GM19372 (cell line): ENCODE data around the gene TMEM154.
A peak's percentile ranks its signal among the peaks of the same experiment; 100 is the strongest.
"Not testable (repeated sequence)": the region's sequence is repeated elsewhere in the genome, so short reads cannot be mapped to it uniquely, and the experiment has no call there.

Source experiments
- ATAC-seq: cut with Tn5 transposase; IDR thresholded peaks from one replicate; pipeline ENCODE4 v1.9.1; 2021; ENCODE audit warnings: mild to moderate bottlenecking, low read depth, moderate library complexity; ENCODE audit not compliant: unreplicated experiment

Gene TMEM154

DNA sequence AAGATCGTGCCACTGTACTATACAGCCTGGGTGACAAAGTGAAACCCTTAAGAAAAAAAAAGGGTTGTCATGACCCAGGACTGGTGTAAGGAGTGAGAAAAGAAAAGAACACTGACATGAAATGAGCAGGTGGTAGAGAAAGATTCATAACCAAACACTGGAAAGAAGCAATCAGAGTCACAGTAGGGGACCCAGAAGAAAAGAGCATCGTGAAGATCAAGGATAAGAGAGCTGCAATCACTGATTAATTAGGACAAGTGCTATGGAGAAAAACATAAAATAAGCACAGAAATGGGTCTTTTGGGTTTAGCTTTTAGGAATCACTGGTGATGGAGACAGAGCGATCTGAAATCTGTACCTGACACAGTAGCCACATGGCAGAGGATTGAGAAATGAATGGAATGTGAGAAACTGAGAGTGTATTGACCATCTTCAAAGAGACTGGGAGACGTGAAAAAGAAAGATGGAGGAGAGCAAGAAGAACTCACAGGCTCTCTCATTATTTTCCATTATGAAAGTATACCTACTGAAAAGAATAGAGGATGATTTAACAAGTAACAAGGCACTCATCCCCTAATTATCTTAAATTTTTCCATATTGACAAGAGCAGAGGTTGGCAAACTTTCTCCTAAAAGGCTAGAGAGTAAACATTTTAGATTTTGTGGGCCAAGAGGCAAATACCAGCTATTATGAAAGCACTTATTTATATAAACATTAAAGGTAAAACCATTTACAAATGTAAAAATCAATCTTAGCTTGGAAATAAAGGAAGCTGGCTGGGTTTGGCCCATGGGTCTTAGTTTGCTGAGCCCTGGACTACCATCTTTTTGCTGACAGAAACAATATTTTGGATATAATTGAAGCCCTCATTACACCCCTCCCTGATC lies 7.3 kb downstream of the TMEM154 start:
- no peak for ATAC-seq

DNA sequence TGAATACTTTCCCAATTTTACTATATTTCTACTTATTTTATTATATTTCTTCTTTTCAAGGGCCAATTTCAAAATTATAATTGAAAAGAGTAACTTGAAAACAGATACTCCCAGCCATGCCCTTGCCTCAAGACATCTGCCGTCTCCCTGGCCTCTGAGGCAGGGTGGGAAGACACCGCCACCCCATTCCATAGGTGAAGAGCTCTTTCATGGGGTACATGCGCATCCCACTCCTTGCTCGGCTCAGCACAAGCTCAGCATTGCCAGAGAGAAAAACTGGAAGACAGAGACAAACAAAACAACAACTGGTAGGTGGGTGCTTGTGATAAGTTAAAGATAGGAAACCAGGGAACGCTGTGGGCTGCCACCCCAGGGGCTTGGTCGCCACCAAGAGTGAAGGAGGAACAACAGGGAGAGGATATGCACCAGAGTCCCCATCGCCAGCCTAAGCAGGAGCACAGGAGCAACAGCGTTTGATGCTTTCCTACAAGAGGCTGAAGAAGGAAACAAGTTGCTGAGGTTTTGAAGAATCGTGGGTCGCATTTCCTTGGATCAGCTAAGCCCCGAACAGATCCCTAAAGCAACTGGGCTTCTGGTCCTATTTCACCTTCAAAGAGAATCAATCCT lies 11.3 kb downstream of the TMEM154 start:
- ATAC-seq = no peak

DNA sequence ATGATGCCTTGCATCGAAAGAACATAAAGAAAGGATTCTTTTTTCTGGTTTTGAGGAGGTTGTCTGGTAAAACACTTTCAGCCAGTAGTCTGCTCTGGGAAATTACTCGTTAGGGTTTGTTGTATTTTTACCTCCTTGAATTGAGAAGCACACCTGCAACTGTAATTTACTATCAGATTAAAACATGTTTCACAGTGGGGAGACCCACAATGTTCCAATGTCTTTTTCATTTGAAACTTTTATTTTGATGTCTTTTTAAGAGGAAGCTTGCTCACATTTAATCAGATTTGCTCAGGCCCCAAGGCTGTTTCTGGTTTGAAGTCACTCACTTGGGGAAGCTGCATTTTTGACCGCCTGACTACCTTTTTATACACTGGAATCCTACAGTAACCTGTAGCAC lies 12.0 kb downstream of the TMEM154 start:
- ATAC-seq = no peak

DNA sequence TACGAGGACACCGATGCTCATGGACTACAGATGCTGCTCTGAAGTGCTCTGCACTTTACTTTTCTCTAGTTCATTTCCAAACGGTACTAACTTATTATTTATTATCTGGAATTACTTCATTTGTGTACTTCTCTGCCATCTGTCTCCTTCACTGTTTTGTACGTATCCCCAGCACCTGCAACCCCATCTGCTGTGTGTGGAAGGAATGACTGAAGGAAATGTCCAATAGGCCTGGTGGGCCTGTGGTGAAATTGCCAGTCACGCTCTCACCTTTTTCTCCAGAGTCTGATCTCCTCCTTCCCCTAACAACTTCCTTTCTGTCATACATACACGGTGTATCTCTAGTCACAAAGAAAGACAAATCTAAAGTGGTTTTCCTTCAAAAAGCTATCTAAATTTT lies 12.9 kb downstream of the TMEM154 start:
- ATAC-seq = no peak

DNA sequence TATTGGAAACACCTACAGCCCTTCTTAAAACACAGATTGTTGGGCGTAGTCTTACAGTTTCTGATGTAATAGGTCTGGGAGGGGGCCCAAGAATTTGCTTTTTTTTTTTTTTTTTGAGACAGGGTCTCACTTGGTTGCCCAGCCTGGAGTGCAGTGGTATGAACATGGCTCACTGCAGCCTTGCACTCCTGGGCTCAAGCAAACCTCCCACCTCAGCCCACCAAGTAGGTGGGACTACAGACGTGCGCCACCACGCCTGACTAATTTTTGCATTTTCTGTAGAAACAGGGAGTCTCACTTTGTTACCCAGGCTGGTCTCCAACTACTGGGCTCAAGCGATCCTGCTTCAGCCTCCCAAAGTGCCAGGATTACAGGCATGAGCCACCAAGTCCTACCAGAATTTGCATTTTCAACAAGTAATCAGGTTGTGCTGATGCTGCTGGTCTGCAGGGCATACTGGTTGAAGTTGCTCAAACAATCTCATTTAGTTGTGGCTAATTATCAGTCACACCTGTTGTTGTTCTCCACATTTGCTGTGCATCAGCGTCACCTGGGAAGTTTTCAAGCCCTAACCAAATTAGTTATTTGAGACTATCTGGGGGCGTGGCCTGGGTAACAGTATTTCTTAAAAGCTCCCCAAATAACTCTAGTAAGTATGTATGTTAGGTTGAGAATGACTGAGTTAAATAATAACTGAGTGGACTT lies 14.0 kb downstream of the TMEM154 start:
- no peak for ATAC-seq

DNA sequence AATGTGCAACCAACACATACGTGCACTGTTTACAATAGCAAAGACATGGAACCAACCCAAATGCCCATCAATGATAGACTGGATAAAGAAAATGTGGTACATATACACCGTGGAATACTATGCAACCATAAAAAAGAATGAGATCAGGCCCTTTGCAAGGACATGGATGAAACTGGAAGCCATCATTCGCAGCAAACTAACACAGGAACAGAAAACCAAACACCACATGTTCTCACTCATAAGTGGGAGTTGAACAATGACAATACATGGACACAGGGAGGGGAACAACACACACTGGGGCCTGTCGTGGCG lies 15.8 kb downstream of the TMEM154 start:
- ATAC-seq = not testable (repeated sequence)

DNA sequence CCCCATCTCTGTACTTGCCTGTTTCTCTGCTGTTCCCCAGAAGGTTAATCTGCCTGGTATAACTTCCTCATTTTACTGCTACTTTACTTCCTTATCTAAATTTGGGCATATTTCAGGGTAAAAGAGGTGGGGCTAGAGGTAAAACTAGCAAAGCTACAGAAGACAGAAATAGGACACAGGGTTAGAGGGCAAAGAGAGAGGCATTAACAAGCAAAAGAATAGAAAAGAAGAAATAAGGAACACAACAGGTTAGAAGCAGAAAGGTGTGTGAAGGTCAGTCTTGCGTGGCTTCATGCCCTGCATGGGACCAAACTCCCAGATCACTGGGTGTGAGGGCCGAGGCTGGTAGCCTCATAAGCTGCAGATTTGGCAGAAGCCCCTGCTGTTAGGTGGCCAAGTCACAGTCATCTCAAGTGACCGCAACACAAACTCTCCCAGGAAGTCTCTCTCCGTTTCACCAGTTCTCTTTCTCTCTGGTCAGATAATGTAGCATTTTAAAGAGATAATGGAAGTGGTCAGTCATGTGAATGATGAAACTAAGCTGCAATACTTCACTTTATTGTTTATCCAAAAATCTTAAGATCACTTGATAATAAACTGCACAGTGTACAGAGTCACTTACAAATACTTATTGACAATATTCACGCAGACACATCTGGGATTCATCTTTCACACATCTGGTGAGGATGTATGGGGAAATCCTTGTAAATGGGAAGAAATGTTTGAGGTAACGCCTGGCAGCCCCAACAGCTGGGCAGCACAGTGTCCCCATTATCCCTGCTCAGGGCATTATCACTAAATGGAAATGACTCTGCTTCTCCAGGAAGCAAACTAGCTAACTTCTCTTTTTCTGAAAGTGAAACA lies 16.4 kb downstream of the TMEM154 start:
- peak; percentile 52 for ATAC-seq

DNA sequence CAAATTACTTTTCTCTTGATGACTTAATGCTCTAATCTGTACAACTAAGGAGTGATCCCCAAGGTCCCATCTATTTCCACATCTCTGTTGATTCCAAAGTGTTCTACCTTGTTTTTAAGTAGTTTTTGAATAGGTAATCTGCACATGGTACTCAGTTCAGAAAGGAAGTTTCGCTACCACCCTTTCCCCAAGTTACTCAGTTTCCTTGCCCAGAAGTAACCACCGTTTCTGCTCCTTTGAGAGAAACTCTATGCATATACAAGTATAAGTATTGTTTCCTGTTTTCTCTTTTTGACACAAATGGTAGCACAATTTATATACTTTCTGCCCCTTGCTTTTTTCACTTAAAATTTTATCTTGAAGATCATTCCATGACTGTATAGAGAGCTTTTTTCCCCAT lies 18.1 kb downstream of the TMEM154 start:
- ATAC-seq = no peak

DNA sequence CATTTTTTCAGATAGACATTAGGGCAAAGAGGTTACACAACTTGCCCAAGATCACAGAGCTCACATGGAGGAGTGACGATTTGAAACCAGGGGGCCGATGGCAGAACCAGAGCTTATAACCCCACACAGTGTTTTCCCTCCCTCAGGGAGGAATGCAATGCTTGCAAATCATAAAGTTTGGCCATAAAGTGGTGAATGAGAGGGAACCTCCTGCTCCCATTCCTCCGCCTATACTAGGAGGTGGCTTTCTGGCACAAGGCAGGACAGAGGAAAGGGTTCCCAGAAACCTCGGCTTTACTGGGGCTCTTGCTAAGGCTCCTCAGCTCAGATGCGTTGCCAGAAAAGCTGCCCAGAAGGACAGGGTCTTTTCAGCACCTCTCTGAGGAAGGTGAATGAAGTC lies 19.3 kb downstream of the TMEM154 start:
- no peak for ATAC-seq

DNA sequence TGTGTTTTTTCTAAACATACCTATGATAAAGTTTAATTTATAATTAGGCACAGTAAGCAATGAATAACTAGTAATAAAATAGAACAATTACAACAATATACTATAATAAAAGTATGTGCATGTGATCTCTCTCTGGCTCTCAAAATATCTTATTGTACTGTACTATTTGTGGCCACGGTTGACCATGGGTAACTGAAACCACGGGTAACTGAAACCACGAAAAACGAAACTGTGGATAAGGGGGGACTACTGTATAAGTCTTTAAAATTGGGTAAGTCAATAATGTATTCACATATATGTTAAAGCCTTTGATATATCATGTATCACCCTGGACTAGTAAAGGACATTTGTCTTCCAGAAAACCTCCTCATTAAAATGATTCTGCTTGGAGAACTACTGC lies 20.0 kb downstream of the TMEM154 start:
- no peak for ATAC-seq

DNA sequence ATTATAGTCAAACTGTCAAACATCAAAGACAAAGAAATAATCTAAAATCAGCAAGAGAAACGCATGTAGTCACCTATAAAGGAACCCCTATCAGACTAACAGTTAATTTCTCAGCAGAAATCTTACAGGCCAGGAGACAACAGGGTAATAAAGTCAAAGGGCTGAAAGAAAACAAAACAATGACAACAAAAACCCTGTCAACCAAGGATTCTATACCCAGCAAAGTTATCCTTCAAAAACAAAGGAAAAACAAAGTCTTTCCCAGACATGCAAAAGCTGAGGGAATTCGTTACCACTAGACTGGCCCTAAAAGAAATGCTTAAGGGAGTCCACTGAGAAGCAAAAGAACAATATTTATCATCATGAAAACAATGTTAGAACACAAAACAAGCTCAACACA lies 22.1 kb downstream of the TMEM154 start:
- no peak for ATAC-seq

DNA sequence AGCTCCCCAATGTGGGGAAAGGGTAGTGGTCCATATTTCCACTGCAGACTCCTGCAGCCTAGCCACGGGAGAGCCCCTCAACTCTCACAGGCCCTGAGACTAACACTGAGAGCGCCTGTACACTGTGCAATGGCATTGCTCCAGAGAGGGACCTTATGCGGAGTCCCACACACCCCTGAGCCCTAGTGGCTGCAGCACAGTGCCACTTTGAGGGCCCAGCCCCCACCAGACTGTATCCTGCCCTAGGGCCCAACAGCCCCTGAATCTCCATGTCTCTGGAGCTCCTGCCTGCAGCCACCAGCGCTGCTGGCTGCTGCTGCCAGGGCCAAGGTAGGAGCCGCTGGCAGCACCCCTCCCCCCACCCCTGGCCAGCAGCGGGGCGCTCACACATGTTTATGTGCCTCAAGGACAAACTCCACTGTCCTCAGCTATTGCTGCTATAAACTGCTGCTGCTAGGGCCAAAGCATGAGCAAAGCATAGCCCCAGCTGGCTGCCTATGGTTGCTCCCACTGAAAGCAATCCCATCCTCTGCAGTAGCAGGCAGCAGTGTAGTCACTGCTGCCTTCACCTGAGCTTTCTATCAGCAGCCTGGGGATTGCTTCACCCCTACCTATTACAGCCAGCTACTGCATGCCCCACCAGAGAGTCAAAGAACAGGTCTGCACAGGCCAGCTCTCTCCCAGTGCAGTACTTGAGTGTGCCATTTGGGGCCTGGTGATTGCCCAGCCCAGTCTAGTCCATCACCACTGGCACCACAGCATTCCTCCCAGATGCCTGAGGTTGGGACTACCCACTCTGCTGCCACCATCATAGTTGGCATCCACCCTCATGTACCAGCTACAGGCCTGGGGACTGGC lies 24.3 kb downstream of the TMEM154 start:
- no peak for ATAC-seq

DNA sequence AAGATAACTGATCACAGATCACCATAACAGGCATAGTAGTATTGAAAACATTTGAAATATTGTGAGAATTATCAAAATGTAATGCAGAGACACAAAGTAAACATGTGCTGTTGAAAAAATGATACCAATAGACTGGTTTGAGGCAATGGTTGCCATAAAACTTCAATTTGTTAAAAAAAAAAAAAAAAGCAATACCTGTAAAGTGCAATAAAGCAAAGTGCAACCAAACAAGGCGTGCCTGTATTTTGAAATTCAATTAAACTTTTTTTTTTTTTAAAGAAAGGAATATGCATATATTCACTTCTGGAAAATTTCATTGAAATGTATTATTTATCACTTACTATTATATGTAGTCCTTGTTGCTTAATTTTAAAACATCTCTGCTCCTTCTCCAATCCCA lies 27.7 kb downstream of the TMEM154 start:
- no peak for ATAC-seq

DNA sequence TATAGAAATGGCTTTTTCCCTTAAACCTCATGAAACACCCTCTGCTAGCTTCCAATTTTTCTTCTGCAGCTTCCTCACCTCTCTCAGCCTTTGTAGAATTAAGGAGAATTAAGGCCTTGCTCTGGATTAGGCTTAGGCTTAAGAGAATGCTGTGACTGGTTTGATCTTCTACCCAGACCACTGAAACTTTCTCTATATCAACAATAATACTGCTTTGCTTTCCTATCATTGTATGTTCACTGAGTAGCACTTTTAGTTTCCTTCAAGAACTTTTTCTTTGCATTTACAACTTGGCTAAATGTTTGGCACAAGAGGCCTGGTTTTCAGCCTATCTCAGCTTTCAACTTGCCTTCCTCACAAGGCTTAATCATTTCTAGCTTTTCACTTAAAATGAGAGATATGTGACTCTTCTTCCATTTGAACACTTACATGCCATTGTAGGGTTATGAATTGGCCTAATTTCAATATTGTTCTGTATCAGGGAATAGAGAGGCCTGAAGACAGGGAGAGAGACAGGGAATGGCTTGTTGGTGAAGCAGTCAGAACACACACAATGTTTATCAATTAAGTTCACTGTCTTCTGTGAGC lies 28.2 kb downstream of the TMEM154 start:
- no peak for ATAC-seq

DNA sequence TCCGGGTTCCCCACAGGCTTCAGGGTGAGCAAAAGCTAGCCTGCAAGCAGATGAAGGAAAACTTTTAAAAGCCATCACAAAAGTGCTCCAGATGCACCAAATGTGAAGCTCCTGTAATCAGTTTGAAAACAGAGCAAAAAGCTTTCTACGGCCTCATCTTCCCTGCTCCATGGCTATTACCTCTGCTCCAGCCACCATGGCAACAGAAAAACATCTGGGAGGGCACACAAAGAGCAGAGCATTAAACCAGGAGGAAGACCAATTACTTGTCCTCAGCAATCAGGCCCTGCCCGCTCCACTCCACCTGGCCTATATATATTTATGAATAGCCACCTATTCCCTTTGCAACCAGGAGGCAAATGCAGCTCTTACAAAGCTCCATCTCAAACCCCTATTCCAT lies 33.6 kb downstream of the TMEM154 start:
- ATAC-seq = no peak

DNA sequence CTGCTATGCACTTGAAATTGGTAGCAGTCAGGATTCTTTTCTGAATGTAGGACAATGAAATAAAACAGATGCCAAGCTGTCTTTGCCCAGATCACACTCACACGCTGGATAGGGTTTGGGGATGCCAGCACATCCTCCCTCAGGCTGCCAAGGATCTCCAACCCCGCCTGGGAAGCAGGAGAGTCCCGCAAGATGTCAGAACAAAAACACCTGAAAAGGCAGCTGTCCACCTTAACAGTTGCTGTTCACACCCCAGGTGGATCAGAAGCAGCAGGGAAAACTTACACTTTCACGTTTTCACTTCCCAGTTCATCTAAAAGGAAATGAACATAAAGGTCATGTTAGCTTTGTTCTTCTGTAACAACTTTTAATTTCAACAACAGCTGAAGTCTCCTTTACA lies 35.7 kb downstream of the TMEM154 start:
- no peak for ATAC-seq

DNA sequence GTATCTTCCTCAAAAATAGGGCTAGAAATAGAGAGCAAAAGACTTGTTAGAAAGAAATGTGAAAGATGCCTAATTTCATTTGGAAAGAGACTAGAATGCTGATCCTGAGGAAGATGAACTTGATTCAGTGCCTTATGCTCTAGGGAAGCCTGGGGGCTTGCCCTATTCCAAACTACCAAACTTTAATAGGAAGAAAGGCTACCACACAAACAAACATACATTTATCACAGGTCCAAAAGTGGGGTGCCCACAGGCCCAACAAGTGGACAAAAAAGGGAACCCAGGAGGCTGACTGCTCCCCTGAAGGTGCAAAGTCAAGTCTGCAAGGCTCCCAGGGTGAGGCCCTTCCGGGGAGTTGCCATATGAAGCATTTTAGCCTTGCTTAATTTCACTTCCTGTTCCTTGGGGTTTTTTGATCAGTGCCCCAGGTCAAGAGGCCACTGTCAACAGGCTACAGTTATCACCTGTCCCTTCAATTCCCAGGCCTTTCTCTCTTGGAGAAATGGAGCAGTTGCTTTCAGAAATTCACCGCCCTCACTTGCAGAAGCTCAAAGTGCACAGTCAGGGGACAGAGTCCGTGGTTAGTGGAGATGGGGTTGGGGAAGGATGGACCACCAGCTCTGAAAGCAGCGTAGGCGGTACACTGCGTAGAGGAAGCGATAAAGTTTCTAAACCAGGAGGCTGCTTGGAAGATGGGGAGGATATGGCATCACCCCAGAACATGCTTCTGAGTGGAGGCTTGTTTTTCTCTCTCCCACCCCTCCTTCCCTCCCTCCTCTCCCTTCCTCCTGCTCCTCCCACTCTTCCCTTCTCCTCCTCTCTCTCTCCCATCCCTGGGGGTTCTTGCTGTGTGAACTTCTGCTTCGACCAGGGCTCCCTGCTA lies 36.4 kb downstream of the TMEM154 start:
- peak; percentile 82 for ATAC-seq

DNA sequence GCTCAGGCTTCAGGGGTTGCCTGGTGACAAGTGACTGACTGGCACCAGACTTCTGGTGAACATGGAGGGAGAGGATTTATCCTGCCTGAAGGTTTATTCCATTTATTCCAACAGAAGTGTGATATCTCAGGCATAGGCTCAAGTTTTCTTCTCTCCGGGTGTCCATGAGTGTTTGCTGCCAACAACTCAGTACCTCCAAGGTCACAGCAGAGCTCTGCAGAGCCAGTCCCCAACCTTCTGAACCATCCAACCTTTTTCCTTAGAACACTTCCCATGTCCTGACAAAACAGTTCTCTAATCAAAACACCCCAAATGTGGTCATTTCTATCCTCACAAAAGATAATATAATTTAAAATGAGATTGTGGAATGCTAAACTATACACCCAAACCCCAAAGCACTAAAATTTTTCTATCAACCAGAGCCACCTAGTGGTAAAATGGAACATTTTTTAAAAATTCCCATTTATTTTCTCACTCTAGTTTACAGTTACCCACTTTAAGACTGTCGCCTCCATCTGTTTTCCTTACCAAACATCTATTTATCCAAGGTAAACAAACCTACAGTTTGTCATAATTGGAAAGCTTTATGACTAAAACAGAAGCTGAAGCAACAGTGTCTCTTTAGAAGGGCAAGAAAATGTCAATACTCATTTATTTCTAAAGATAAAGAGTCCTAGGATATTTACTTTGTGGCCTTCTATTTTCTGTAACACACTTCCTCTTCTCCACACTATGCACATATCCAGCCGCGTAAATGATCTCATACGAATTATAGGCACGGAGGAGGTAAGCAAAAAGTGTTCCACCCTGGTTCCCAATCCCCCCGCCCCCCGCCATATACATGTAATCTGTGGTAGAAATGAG lies 39.5 kb downstream of the TMEM154 start:
- no peak for ATAC-seq
